Right cardiac atrium (tissue), 5 donors: ENCODE results near the gene EPB41. TPM values are rescaled to one million over a fixed set of nuclear protein-coding genes. Genes with fewer than 3 reads are reported as not detected.

ENCODE experiments used
- ATAC-seq, 2 donors: fragments of 200-7000 bp; cut with Tn5 transposase; one replicate each; pipeline versions ENCODE4 v1.8.0 to v1.9.1; 2020; ENCODE audit warnings: moderate library complexity in 2 of 2, mild to moderate bottlenecking in 1 of 2
- DNase-seq, 3 donors: peaks; one replicate each; pipeline ENCODE4 v3.0.0-alpha.2; 2020
- H3K27ac ChIP-seq: one replicate; pipeline ENCODE4 v1.5.1; 2013; ENCODE audit warnings: mild to moderate bottlenecking, low read length, control low read depth, moderate library complexity
- H3K27me3 ChIP-seq: one replicate; pipeline ENCODE4 v1.6.1; 2013; ENCODE audit not compliant: control insufficient read depth, insufficient read depth
- H3K4me1 ChIP-seq: one replicate; pipeline ENCODE4 v1.6.1; 2013; ENCODE audit warnings: low read length; ENCODE audit not compliant: control insufficient read depth, insufficient read depth
- H3K4me3 ChIP-seq: one replicate; pipeline ENCODE4 v1.5.1; 2013; ENCODE audit warnings: low read length, control low read depth
- H3K9me3 ChIP-seq: one replicate; pipeline ENCODE4 v1.6.1; 2013; ENCODE audit warnings: low read length; ENCODE audit not compliant: control insufficient read depth
- WGBS: extraction: QIAGEN DNeasy Blood & Tissue Kit; methylation state at CpG from one replicate; pipeline ENCODE4 v1.1.7; 2013; 5-methylcytosine and 5-hydroxymethylcytosine counted together
- intact Hi-C, 4 donors: fragments of 100-400 bp; cut with DNase I; formaldehyde crosslinking; loops; one replicate each; pipeline versions ENCODE4 v1.11.0 to v1.14.0; 2022 to 2023
- polyA plus RNA-seq: library from polyadenylated mRNA; stranded (reverse); fragments of 200-250 nt; gene quantifications from one replicate; pipeline ENCODE4 v1.2.3, GENCODE V29; 2013
- total RNA-seq, 4 donors: library from RNA; stranded (reverse); fragmentation: NEBNext Ultra II Directional; extraction: Animal tissue kit (Norgen Biotek cat#: 25700); gene quantifications; one replicate each; pipeline ENCODE4 v1.2.1, GENCODE V29; 2021
- donor health status: healthy with polysubstance abuse.
- donor health status: DM: no; HTN: yes; CAD: no.
- donor health status: DM: no; HTN: no; CAD: no.
- donor health status: DM: no; HTN: yes; CAD: no; lungs with severe emphysema.
- donor health status: DM: yes; HTN: yes; CAD: no.

The EPB41 gene
- total and polyA plus RNA-seq, 5 donors = 8.9 to 21.1 (median 17.1) TPM

DNA sequence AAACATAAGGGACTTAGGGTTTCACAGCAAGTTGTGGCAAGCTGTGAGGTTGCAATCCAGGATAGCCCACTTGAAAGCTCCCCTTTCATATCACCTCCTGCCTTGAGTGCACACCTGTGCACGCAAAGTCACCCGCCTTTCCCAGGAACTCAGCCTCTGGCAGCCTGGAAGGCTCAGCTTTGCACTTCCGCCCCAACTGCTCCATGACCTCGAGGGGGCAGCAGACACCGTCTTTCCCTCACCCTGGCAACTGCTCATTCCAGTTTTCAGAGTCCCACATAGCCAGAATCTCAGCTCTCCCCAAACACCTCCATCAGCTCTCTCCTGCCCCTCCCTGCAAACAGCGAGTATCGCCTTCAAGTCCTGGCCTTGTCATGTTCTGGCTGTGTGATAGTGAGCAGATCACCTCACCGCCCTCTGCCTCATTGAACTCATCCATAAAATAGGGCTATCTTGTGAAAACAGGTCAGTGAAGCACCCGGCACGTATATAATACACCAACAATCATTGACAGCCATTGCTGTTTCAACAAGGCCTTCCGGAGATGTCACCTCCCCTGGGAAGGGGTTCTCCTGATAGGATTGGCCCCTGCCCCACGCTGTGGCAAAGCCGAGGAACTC lies 32.2 kb upstream of the EPB41 start:
- 30% methylated on average over 13 of the region's 13 CpGs for WGBS
- intact Hi-C loops = loop anchor here (1.0 to 10.0 kb wide), 7 partner anchors 150 to 1823 kb away; no protein-coding TSS in a partner anchor
- H3K4me3 ChIP-seq = no peak overlapping the region
- no peaks in the 10 kb centered on the region for H3K27me3 ChIP-seq
- ATAC-seq = peak; percentile 69 to 76
- H3K27ac ChIP-seq = no peak overlapping the region
- H3K9me3 ChIP-seq = no peaks in the 10 kb centered on the region
- no peaks in the 10 kb centered on the region for H3K4me1 ChIP-seq
- DNase-seq = peak; percentile 80 to 91 (median 91)

DNA sequence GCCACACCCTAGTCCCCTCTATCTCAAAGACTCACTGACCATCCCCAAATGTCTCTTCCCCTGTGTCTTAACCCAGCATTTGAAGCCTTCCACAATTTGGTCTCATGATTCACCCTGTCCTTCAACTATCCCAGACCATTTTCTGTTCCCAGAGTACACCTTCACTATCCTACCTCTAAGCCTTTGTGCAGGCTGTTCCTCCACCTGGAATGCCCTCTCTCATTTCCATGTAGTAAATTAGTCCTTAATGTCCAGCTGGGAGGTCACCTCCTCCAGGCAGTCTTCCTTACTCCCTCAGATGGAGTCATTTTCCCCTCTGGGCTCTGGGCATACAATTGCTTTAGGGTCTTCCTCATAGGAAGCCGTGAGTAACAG lies 31.1 kb upstream of the EPB41 start:
- no peak for DNase-seq
- no peaks in the 10 kb centered on the region for H3K4me1 ChIP-seq

DNA sequence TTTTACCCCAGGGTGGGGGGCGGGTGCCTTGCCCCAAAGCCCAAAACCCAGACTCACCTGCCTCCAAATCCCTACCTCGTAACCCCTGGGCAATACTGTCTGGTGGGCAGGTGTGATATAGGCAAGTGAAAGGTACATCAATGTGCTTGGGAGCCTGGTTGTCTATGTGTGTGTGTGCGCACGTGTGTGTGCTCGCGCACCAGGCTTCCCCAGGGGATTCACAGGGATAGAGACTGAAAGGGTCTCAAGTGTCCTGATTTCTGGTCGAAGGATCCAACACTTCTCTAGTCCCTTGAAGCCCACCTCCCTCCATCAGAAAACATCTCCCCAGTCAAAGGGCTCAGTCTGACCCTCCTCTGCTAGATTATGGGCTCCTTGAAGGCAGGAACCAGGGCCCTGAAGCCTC lies 28.9 kb upstream of the EPB41 start:
- H3K4me3 ChIP-seq = no peak overlapping the region
- no peaks in the 10 kb centered on the region for H3K9me3 ChIP-seq
- H3K27me3 ChIP-seq = no peaks in the 10 kb centered on the region
- ATAC-seq (no peak), DNase-seq (no peak)
- peak overlapping the region; percentile 56 for H3K27ac ChIP-seq
- 83% methylated on average over 7 of the region's 7 CpGs for WGBS
- H3K4me1 ChIP-seq = no peaks in the 10 kb centered on the region
- intact Hi-C loops = loop anchor here in 2 of 4 donors (10.0 kb wide), 1 partner anchor 1819 kb away; no protein-coding TSS in a partner anchor

More for the DNA sequence above, 31.1 kb upstream of the EPB41 start:
- 69% methylated on average over 1 of the region's 1 CpG for WGBS
- Histone ChIP-seq H3K4me3 (no peak overlapping the region), H3K9me3 (no peaks in the 10 kb centered on the region), H3K27me3 (no peaks in the 10 kb centered on the region), H3K27ac (no peak overlapping the region)
- intact Hi-C loops = loop anchor here (2.0 to 10.0 kb wide), 5 partner anchors 149 to 1822 kb away; no protein-coding TSS in a partner anchor
- no peak for ATAC-seq

DNA sequence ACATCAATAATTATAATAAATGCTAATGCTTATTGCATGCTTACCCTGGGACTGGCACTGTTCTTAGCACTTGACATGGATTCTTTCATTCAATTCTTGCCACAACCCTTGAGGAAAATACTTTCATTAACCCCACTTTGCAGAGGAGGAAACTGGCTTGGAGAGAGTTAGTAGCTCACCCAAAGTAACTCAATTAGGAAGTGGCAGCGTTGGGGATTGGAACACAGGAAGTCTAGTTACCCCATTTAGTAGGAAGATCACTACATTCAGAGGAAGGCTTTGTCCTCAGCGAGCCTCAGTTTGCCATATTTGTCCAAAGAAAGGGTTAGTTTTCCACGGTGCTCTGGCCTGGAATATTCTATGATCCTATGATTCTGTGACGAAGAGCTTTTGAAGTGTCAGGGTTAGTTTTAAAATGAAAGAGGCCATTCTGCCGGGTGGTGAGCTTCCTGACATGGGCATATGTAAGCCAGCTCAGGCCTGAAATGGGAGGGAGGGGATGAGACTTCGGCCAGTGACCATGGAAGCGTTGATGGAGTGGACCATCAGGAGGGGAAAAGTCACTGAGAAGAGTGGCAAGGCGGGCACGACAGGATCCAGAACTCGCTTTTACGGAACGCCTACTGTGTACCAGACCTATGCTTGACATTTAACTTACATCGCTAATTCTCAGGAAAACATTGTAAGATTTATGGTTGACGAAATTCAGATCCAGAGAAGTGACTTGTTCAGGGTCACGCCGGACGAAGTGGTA lies 28.2 kb upstream of the EPB41 start:
- Histone ChIP-seq H3K9me3 (no peaks in the 10 kb centered on the region), H3K4me3 (no peak overlapping the region), H3K27ac (peak overlapping the region; percentile 21), H3K27me3 (no peaks in the 10 kb centered on the region), H3K4me1 (no peaks in the 10 kb centered on the region)
- intact Hi-C loops = loop anchor here in 2 of 4 donors (10.0 kb wide), 1 partner anchor 1819 kb away; no protein-coding TSS in a partner anchor
- no peak for ATAC-seq
- 62% methylated on average over 17 of the region's 17 CpGs for WGBS
- DNase-seq = no peak

DNA sequence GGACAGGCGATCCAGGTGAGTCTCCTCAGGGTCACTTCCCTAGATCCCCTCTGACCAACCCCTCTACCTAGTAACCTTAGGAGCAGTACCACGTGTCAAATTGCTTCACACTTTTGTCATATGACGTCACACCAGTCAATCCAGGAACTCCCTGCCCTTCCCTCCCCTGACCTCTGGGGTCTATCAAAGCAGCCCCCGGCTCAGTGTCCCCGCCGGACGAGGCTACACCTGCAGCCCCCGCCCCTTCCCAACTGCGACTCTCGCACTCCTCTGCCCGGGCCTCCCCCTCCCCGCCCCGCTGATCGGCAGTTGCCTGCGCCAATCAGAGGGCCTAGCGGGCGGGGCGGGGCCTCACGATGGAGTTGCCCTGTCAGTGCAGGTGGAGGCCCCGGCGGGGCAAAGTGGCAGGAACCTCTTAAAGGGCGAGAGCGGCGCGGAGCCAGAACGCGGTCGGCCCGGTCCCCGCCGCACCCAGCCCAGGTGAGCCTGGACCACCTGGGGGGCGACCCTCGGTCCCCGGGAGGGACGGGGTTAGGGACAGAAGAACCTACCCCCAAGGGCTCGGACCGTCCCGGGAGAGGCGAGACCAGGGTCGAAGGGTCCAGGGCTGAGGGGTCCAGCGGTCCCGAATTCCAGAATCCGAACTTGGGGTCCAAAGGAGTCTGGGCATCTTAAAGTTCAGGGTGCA lies 27.5 kb upstream of the EPB41 start:
- Histone ChIP-seq H3K27ac (peak overlapping the region; percentile 21), H3K27me3 (no peaks in the 10 kb centered on the region), H3K4me1 (no peaks in the 10 kb centered on the region), H3K4me3 (peak overlapping the region; percentile 67), H3K9me3 (no peaks in the 10 kb centered on the region)
- WGBS = 2% methylated on average over 43 of the region's 43 CpGs
- DNase-seq = peak; percentile 82 to 94 (median 94)
- ATAC-seq = peak; percentile 85 to 88
- intact Hi-C loops = loop anchor here in 2 of 4 donors (10.0 kb wide), 1 partner anchor 1818 kb away; no protein-coding TSS in a partner anchor

DNA sequence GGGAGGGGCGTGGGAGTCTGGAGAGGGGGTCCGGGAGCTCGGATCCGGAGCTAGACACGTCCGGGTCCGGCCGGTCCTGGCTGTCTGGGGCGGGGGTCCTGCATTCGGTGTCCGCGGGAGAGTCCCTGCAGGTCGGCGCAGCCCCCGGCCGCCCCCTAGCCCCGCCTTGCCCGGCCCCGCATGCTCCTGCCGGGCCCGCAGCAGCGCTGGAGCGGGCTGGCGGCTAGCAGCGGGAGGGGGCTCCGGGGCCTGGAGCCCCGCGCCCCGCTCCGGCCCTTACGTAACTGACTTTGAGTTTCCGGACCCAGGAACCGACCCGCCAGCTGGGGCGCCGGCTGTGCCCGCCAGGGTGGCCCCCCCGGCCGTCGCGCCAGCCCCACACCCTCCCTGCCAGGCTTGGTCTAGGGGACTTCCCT lies 26.9 kb upstream of the EPB41 start:
- DNase-seq (peak; percentile 27 to 72 (median 68)), ATAC-seq (peak; percentile 14 to 40)
- no peaks in the 10 kb centered on the region for H3K27me3 ChIP-seq
- intact Hi-C loops = loop anchor here in 2 of 4 donors (10.0 kb wide), 1 partner anchor 1817 kb away; no protein-coding TSS in a partner anchor
- H3K4me3 ChIP-seq = peak overlapping the region; percentile 67
- WGBS = under 1% methylated on average over 41 of the region's 41 CpGs
- H3K9me3 ChIP-seq = no peaks in the 10 kb centered on the region
- no peaks in the 10 kb centered on the region for H3K4me1 ChIP-seq
- H3K27ac ChIP-seq = peak overlapping the region; percentile 10

DNA sequence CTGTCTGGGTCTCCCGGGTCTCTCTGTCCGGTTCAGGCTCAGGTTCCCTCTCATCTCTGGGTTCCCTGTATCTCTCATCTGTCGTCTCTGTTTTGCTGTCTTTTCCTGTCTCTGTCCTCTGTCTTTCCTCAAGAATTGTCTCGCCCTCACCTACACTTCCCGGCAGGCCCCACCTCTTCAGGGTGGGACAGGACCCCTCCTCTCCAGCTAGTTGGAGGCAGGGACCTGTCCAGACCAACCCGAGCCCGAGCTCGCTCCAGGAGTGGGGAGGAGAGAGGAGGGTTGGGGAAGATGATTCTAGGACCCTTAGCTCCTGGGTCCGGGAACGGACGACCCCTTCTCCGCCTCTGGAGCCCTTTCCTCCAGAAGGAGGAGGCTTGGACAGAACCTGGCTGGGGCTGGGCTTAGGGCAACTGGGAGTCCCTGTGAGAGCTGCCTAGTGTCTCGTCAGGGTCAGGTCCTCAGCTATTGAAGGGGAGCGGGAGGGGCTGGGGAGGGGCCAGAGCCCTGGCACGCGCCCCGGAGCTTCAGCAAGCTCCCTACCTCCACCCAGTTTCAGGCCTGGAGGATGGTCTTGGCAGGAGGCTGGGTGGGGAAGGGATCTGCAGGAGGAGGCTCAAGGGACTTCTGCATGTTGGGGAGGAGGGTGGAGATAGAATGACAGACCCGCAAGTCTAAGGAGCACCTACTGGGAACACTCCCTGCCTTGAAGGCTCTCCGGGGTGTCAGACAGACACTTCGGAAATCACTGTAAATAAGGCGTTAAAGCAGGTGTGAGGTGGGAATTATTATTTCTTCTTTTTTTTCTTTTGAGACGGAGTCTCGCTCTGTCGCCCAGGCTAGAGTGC lies 26.3 kb upstream of the EPB41 start:
- no peaks in the 10 kb centered on the region for H3K4me1 ChIP-seq
- H3K4me3 ChIP-seq = peak overlapping the region; percentile 67
- DNase-seq (peak; percentile 40 to 82 (median 77)), ATAC-seq (peak; percentile 44 to 57)
- H3K27ac ChIP-seq = peak overlapping the region; percentile 10
- no peaks in the 10 kb centered on the region for H3K9me3 ChIP-seq
- 30% methylated on average over 24 of the region's 24 CpGs for WGBS
- no peaks in the 10 kb centered on the region for H3K27me3 ChIP-seq
- intact Hi-C loops = loop anchor here in 2 of 4 donors (10.0 kb wide), 1 partner anchor 1817 kb away; no protein-coding TSS in a partner anchor

DNA sequence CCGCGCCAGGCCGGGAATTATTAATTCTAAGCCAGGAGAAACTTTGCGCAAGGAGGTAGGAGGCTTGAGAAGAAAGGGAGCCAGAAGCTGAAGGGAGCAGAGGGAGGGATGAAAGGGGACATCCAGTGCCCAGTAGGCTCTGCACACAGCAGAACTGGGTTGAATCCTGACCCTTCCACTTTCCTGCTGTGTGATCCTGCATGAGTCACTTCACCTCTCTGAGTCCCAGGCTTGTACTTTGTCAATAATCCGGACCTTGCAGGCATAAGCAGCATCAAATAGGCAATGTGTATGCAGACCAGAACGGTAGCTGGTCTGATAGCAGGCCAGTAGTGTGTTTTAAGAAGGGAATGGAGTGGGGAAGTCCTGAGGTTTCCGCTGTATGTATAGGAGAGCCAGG lies 25.5 kb upstream of the EPB41 start:
- H3K9me3 ChIP-seq = no peaks in the 10 kb centered on the region
- no peaks in the 10 kb centered on the region for H3K27me3 ChIP-seq
- no peak for DNase-seq
- H3K4me1 ChIP-seq = no peaks in the 10 kb centered on the region
- H3K4me3 ChIP-seq = no peak overlapping the region
- WGBS = 94% methylated on average over 7 of the region's 7 CpGs
- no peak for ATAC-seq
- no peak overlapping the region for H3K27ac ChIP-seq
- intact Hi-C loops = loop anchor here in 2 of 4 donors (10.0 kb wide), 1 partner anchor 1816 kb away; no protein-coding TSS in a partner anchor

DNA sequence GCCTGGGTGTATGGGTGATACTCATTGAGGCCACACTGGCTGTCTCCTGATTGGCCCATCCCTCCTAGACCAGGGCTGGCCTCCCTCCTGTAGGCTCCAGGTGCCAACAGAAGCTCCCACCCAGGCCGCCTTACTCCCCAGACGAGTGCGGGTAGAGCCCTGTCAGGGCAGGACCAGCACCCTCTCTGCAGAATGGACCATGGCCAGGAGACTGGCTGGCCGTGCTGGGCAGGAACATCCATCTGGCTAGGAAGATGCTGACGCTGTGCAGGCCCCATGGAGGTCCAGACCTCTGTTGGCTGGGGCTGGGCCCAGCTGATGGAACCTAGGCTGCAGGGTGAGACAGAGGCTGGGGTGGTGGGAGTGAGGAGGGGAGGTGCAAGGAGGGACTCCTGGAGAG lies 25.0 kb upstream of the EPB41 start:
- Histone ChIP-seq H3K4me1 (no peaks in the 10 kb centered on the region), H3K27me3 (no peaks in the 10 kb centered on the region), H3K9me3 (no peaks in the 10 kb centered on the region), H3K27ac (no peak overlapping the region), H3K4me3 (no peak overlapping the region)
- DNase-seq (no peak), ATAC-seq (no peak)
- intact Hi-C loops = loop anchor here in 2 of 4 donors (10.0 kb wide), 1 partner anchor 1815 kb away; no protein-coding TSS in a partner anchor
- WGBS = 80% methylated on average over 5 of the region's 5 CpGs

DNA sequence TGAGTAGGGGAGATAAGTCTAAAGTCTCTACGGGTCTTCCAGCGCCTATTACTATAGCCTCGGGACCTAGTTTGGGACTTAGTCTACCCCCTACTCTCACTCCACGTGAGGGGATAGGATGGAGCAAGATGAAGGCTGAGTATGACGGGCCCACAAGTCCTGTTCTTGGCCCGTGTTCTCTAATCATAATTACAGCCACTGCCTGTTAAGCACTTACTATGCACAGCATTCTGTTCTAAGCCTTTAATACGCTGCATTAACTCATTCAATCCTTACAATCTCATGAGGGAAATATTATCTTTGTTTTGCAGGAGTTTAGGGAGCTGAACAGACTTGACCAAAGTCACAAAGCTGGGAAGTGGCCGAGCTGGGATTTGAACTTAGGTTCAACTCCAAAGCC lies 23.9 kb upstream of the EPB41 start:
- WGBS = 83% methylated on average over 8 of the region's 8 CpGs
- no peaks in the 10 kb centered on the region for H3K27me3 ChIP-seq
- ATAC-seq (no peak), DNase-seq (no peak)
- H3K9me3 ChIP-seq = no peaks in the 10 kb centered on the region
- intact Hi-C loops = no loop called here
- H3K4me1 ChIP-seq = no peaks in the 10 kb centered on the region
- no peak overlapping the region for H3K4me3 ChIP-seq
- no peak overlapping the region for H3K27ac ChIP-seq
